Lower leg skin (tissue), 3 donors: Measurements from ENCODE around the gene USP25.

Experiments used
- POLR2A ChIP-seq, 2 donors: fragments of 450-650 bp; IDR thresholded peaks; one replicate each; pipeline ENCODE4 v1.6.1; 2016 to 2017; ENCODE audit warnings: antibody characterized with exemption in 2 of 2, mild to moderate bottlenecking in 1 of 2, moderate library complexity in 1 of 2
- TF ChIP-seq, protein P1 (sequence below), 3 donors: fragments of 450-650 bp; IDR thresholded peaks; one replicate each; pipeline ENCODE4 v1.5.1; 2016; ENCODE audit warnings: antibody characterized with exemption in 3 of 3, mild to moderate bottlenecking in 3 of 3, moderate library complexity in 2 of 3

DNA sequence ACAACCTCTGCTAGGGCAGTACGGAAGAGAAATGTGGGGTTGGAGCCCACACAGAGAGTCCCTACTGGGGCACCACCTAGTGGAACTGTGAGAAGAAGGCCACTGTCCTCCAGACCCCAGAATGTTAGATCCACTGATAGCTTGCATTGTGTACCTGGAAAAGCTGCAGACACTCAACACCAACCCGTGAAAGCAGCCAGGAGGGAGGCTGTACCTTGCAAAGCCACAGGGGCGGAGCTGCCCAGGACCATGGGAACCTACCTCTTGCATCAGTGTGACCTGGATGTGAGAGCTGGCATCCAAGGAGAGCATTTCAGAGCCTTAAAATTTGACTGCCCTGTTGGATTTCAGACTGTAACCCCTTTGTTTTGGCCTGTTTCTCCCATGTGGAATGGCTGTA lies 85.5 kb downstream of the USP25 start:
- no peak for TF ChIP-seq POLR2A (IDR thresholded peaks at IDR 0.05)
- TF ChIP-seq, protein P1, sequence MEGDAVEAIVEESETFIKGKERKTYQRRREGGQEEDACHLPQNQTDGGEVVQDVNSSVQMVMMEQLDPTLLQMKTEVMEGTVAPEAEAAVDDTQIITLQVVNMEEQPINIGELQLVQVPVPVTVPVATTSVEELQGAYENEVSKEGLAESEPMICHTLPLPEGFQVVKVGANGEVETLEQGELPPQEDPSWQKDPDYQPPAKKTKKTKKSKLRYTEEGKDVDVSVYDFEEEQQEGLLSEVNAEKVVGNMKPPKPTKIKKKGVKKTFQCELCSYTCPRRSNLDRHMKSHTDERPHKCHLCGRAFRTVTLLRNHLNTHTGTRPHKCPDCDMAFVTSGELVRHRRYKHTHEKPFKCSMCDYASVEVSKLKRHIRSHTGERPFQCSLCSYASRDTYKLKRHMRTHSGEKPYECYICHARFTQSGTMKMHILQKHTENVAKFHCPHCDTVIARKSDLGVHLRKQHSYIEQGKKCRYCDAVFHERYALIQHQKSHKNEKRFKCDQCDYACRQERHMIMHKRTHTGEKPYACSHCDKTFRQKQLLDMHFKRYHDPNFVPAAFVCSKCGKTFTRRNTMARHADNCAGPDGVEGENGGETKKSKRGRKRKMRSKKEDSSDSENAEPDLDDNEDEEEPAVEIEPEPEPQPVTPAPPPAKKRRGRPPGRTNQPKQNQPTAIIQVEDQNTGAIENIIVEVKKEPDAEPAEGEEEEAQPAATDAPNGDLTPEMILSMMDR (IDR thresholded peaks at IDR 0.05), result no peak
